BJ (cell line): ENCODE data around the gene FAM3B. TPM values are rescaled to one million over a fixed set of nuclear protein-coding genes. Genes with fewer than 3 reads are reported as not detected.

ENCODE experiments used
- CTCF ChIA-PET: fragments of 350-600 bp; formaldehyde crosslinking; extraction: SDS; loops from one replicate; lab custom pipeline; 2021; ENCODE audit warnings: antibody characterized with exemption, inconsistent platforms; lab: Yijun Ruan, JAX
- POLR2A ChIA-PET: fragments of 300-600 bp; sonication (Branson Sonifier 250); formaldehyde crosslinking; extraction: SDS; loops from one replicate; lab custom pipeline; 2021; ENCODE audit warnings: antibody characterized with exemption; lab: Charles Lee
- DNase-seq: peaks from one replicate; pipeline ENCODE4 v3.0.0-alpha.2; 2011; ENCODE audit warnings: low read depth
- H3K27me3 ChIP-seq: 2 replicates; pipeline ENCODE4 v1.6.0; 2011; ENCODE audit warnings: low read length; ENCODE audit not compliant: control insufficient read depth, insufficient read depth
- H3K36me3 ChIP-seq: 2 replicates; pipeline ENCODE4 v1.5.1; 2011; ENCODE audit warnings: low read length; ENCODE audit not compliant: control insufficient read depth, insufficient read depth
- H3K4me3 ChIP-seq: 2 replicates; pipeline ENCODE4 v1.5.1; 2011; ENCODE audit warnings: low read depth, mild to moderate bottlenecking, control low read depth, low read length
- polyA plus RNA-seq: library from polyadenylated mRNA; depleted of rRNA; stranded (reverse); fragments of >200 nt; gene quantifications from 2 replicates; pipeline ENCODE4 v1.2.3, GENCODE V29; 2011
- TF ChIP-seq, protein P1 (sequence below): IDR thresholded peaks from 2 replicates; pipeline ENCODE4 v1.5.1; 2011; ENCODE audit warnings: low read depth, mild to moderate bottlenecking, control low read depth, inconsistent platforms, low read length, moderate library complexity; ENCODE audit not compliant: insufficient read depth

FAM3B gene
- polyA plus RNA-seq, 1 experiment = not detected

DNA sequence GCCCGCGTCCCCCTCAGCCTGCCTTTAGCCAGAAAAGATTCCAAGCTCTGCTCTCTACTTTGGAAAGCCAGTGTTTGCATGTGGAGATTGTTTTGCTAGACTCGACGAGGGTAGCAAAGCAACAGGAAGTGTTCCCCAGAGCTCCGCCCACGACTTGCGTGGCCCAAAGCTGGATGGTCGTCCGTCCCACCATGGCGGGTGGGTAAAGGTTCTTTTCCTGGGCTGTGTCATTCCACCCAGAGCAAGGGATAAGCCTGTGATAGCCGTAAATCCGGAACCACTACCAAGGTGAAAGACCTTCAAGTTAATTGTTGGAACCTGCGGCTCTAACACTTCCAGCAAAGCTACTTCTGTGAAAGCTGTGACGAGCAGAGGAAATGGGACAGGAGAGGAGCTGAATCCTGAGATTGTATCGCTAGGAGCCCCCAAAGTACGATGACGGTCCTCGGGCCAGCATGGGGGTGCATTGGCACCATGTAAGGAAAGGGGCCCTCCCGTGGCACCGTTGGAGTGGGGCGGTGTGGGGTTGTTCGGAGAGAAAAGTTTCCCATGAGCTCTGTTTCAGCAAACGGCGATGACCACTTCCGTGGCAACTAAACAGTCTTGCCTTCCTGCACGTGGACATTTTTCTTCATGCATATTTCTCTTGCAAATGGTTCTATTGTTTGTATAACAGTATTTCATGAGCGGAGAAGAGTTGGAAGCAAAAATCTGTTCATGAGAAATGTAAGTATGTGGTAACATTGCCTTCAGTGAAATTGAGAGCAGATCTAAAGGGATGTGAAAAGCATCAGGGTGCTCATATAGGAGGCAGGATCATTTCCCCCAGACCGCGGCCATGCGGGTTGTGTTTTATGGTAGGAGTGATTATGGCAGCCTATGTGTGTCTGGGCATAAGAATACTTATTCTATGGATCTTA is 53.6 kb downstream of the FAM3B start:
- Histone ChIP-seq H3K36me3 (no peaks in the 10 kb centered on the region), H3K4me3 (no peak overlapping the region), H3K27me3 (no peaks in the 10 kb centered on the region; the same call in 1 of the 2 replicates)
- TF ChIP-seq, protein P1, sequence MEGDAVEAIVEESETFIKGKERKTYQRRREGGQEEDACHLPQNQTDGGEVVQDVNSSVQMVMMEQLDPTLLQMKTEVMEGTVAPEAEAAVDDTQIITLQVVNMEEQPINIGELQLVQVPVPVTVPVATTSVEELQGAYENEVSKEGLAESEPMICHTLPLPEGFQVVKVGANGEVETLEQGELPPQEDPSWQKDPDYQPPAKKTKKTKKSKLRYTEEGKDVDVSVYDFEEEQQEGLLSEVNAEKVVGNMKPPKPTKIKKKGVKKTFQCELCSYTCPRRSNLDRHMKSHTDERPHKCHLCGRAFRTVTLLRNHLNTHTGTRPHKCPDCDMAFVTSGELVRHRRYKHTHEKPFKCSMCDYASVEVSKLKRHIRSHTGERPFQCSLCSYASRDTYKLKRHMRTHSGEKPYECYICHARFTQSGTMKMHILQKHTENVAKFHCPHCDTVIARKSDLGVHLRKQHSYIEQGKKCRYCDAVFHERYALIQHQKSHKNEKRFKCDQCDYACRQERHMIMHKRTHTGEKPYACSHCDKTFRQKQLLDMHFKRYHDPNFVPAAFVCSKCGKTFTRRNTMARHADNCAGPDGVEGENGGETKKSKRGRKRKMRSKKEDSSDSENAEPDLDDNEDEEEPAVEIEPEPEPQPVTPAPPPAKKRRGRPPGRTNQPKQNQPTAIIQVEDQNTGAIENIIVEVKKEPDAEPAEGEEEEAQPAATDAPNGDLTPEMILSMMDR = no peak
- POLR2A ChIA-PET = no interaction called here
- CTCF ChIA-PET = interaction anchor here (0.7 kb wide), 1 partner anchor 90 kb away, joined by 3 read pairs; no protein-coding TSS in a partner anchor
- DNase-seq = no peak

DNA sequence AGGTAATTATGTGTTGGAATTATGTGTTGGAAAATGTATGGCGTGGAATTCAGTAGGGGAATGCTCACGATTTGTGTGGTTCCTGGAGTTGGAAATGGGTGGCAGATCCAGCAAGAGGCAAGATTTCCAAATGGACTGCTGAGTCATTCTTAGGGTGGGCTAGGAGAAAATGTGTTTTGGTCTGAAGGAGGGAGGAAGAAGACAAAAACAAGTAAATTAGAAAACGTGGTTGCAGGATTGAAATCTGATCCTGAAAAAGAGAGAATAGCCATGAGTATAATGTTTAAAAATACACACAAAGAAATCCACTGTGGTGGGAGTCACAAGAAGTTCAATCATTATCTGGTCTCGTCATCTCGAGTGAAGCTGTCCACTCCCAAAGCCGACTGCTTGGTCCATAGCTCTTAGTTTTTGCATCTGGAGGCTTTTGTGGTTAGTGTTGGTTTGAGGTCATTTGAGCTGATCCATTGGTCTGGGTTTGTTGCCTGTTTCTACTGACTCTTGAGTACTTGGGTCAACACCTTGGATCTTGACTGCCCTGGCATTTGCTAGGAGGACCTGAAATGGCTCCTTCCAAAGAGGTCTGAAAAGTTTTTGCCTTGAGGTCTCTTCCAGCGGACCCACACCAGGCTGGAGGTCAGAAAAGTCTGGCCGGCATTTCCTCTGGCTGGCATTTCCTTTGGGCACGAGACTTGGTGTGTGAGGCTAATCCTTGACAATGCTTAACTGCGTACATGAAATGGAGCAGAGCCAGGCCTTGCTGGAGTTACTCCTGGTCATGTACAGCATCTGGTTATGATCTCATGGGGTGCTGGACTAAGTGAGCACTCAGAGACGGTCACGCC is 54.5 kb downstream of the FAM3B start:
- TF ChIP-seq, protein P1 = no peak
- H3K36me3 ChIP-seq = no peaks in the 10 kb centered on the region
- POLR2A ChIA-PET = no interaction called here
- H3K4me3 ChIP-seq = no peak overlapping the region
- no peak for DNase-seq
- CTCF ChIA-PET = interaction anchor here (1.6 kb wide), 1 partner anchor 11 kb away, joined by 3 read pairs; no protein-coding TSS in a partner anchor
- H3K27me3 ChIP-seq = no peaks in the 10 kb centered on the region; the same call in 1 of the 2 replicates

DNA sequence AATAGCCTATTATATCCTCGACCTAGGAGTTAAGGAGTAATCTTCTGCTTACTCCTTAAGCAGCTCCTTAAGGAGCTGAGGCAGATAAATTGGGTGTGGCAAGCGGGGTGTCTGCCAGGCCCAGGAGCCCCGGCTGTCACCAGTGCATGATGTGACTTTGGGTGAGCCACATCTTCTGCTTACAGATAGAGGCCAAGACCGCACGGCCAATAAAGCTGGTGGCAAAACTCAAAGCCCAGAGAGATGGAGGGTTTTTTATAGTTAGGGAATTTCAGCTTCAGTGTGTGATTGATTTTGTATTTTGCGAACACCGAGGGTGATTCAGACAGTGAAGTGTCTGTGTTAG is 55.1 kb downstream of the FAM3B start:
- ChIA-PET CTCF (interaction anchor here (1.6 kb wide), 2 partner anchors 9 to 10 kb away, joined by 3 to 5 read pairs; no protein-coding TSS in a partner anchor), POLR2A (no interaction called here)
- no peaks in the 10 kb centered on the region; the same call in 1 of the 2 replicates for H3K27me3 ChIP-seq
- TF ChIP-seq, protein P1 = no peak
- no peak for DNase-seq
- no peaks in the 10 kb centered on the region for H3K36me3 ChIP-seq
- no peak overlapping the region for H3K4me3 ChIP-seq

DNA sequence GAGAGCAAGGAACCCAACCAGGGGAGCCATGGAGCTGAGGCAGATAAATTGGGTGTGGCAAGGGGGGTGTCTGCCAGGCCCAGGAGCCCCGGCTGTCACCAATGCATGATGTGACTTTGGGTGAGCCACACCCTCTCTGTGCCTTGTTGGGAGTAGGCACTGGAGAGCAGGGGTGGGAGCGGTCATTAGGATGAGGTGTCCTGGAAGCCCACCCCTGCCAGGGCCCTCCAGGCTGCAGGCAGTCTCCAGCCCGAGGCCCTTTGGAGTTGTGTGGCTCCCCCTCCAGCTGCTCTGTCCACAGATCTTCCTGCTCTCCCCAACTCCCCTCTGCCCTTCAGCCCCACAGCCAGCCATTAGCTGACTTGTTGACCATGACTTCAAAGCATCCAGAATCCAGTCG is 56.7 kb downstream of the FAM3B start:
- CTCF ChIA-PET = interaction anchor here (0.6 to 1.6 kb wide), 4 partner anchors 10 to 159 kb away, joined by 3 to 5 read pairs (median 4); no protein-coding TSS in a partner anchor
- POLR2A ChIA-PET = no interaction called here
- Histone ChIP-seq H3K36me3 (no peaks in the 10 kb centered on the region), H3K27me3 (no peaks in the 10 kb centered on the region; the same call in 1 of the 2 replicates), H3K4me3 (no peak overlapping the region)
- TF ChIP-seq, protein P1 = no peak
- no peak for DNase-seq
